ENCODE data around the gene ANKRD10.
"Not testable (repeated sequence)": the region's sequence is repeated elsewhere in the genome, so short reads cannot be mapped to it uniquely, and the experiment has no call there.

The ANKRD10 gene

DNA sequence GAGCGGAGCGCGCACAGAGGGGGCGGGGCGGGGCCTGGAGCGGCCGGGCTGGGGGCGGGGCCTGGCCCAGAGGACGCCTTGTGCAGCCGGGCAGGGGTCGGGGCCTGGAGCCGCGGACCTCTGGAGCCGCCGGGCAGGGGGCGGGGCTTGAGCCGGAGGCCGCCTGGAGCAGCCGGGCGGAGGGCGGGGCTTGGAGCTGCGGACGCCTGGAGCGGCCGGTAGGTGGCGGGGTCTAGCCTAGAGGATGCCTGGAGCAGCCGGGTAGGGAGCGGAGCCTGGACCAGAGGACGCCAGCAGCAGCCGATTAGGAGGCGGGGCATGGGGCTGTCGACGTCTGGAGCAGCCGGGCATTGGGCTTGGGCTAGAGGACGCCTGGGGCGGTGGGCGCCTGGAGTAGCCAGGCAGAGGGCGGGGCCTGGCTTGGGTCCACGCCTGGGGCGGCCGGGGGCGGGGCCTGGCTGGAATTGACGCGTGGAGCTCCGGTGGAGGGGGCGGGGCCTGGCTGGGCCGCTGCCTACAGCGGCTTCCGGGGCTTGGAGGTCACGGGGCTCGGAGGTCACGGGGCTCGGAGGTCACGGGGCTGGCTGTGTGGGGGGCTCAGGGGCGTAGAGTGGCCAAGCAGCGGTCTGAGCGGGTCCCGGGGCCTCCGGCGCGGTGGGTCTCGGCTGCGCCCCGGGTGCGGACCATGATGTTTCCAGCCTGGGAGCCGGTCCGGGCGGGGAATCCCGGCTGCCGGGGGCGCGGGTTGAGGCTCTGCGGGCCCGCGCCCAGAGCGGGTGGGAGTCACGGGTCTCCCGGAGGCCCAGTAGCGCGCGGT, at the start of gene ANKRD10:
TSS of gene ANKRD10 (minus strand) at position 13 of the 817 bp plus-strand sequence. CDS start 135 bp downstream, outside the sequence.
- DNase-seq: peak; percentile 89

DNA sequence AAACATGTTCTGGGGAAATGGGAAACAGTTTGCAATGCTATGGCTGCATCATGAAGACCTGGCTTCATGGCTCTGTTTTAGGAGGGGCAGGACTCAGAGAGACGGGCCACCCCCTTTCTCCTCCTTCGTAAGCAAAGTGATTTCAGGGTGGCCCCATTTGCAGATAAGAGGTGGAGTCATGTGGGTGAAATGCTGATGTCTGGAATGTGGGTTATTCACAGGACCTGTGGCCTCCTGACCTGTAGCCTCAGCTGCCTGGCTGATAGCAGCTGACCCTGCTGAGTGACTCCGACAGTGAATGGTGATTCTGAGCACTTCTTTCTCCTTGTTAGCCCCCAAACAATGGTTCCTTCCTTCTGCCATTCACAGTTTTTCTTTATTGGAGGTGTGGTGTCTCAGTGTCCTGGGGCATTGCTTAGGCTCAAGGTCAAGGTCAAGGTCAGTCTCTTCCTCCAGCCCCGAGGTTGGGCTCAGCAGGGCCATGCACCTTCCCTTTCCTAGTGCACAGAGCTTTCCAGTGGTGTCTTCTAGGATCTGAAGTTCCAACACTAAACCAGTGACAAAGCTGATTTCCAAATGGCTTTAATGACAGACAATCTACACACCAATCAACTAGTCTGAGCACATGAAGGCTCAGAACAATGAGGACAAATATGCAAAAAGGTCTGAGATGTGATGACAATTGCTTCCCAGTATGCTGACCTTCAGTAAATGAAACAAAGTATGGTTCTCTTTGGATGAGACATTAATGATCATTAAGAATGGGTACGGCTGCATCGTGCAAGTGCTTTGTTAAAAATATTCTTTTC, 49.6 kb upstream of the ANKRD10 start:
- DNase-seq: no peak

DNA sequence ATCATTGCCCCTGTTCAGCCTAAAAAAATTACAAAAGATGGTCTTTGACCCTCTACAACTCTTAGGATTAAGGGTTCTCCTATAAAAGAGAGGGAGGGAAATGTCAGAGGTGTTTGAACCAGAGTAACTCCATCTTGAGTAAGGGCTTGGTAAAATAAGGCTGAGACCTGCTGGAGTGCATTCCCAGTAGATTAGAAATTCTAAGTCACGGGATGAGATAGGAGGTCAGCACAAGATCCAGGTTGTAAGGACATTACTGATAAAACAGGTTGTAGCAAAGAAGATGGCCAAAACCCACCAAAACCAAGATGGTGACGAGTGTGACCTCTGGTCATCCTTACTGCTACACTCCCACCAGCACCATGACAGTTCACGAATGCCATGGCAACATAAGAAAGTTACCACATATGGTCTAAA, 48.7 kb upstream of the ANKRD10 start:
- no peak for DNase-seq

DNA sequence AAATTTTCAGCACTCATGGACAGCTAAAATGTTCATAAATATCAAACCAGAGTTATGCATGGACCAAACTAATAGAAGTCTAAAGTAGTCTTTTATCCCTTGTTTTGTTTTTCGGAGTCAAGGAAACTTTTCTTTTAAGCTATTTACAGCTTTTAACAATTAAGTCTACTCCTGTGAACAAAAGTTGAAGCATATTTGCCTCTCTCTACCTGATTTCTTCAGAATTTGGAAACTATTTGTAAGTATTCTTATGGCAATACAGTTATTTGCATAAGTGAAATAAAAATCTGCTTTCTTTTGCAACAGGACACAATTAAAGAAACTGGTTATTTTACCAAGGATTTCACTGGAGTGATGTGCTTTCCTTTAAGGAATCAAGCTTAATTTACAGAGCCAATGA, 47.1 kb upstream of the ANKRD10 start:
- no peak for DNase-seq

DNA sequence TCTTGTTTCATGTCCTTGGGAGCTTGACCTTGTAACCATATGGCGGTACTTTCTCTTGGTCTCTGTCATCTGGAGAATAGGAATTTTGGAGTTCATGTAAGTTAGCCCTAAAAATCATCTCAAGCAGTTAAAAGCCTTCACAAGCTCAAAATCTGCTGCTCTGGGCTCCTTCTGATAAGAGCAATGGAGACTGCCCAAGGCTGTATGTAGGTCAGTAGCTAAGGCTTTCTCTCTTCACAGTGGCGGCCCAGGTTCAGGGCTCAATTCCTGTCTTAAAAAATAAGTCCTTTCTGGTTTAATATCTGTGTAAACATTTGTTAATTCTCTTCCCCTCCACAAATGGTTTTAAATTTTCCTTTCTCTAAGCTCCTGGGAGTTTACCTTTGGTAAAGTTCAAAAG, 45.3 kb upstream of the ANKRD10 start:
- no peak for DNase-seq

DNA sequence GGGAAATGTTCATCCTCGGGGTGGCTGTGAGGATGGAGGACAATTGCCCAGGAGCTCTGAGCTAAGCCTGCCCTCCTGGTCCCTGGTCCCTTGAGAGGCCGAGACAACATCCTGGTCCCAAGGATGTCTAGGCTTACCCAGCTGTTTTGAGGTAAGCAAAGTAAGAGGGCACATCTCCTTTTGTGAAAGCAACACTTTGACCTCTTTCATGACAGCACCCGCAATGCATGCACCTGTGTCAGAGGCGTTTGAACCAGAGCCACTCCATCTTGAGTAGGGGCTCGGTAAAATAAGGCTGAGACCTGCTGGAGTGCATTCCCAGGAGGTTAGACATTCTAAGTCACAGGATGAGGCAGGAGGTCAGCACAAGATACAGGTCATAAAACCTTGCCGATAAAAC, 43.1 kb upstream of the ANKRD10 start:
- no peak for DNase-seq

- DNase-seq: no peak
Observed at GRCh38 chr13:110957181-110957884, 42.5 kb upstream of the ANKRD10 start.

DNA sequence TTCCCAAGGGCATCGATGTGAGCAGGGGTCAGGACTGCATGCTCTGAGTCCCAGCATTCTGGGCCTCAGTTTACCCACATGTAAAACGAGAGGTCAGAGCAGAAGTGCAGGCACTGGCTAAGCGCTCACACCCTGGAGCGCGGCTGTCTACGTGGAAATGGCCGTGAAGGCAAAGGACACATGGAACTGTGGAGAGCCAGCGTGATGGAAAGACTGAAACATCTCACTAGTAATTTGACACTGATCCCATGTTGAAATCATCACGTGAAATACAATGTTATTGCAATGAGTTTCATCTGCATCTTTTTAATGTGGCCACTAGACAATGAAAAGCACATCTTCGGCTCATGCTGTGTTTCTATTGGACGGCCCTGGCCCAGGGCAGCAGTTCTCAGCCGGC, 41.3 kb upstream of the ANKRD10 start:
- not testable (repeated sequence) for DNase-seq

DNA sequence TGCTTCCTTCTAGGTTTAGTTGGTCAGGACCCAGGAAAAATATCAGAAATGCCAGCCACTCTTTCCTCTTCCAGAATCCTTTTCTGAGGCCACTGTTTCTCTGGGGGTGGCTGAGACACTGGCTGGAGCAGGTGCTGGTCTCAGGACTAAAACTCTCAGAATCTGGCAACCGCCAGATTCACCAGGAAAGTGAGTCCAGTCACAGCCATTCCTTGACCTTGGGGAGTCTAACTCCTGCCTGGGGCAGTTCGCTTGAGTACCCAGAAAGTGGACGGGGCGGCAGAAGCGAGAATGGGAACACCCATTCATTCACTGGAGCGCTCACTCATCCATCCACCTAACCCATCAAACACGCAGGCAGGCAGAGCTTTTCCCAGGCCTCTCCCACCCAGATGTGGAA, 40.7 kb upstream of the ANKRD10 start:
- DNase-seq: not testable (repeated sequence)

- DNase-seq: not testable (repeated sequence)
Observed at GRCh38 chr13:110955072-110955503, 40.2 kb upstream of the ANKRD10 start.

- DNase-seq: not testable (repeated sequence)
Observed at GRCh38 chr13:110954533-110954920, 39.7 kb upstream of the ANKRD10 start.

DNA sequence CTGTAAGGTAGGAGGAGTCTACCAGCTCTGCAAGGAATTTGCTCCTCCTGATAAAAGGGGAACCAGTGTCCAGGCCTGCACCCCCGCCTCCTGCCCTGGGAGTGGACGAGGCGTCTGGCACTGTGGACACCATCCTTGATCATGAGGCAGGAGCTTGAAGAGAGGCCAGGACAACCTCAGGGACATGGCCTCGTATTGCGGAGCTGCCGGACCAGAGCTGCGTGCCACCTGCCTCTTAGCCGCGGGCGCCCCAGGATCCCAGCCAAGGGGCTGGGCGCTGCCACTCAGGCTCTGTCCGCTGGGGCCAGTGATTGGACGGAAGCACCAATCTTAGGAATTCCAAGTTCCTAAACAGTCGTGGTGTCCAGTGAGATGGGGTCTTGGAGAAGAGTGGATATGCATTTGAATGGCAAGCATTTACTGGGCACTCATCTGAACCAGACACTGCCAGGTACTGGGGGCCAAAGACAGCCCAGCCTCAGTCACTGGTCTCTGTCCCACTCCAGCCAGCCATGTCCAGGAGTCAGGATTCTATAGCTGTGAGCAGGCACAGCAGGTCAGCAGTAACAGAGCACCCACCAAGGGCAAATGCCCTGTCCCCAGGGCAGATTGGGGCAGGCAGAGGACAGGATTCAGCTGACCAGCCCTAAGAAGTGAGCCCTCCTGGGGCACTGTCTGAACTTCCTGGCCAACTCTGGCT, 39.1 kb upstream of the ANKRD10 start:
- no peak for DNase-seq

DNA sequence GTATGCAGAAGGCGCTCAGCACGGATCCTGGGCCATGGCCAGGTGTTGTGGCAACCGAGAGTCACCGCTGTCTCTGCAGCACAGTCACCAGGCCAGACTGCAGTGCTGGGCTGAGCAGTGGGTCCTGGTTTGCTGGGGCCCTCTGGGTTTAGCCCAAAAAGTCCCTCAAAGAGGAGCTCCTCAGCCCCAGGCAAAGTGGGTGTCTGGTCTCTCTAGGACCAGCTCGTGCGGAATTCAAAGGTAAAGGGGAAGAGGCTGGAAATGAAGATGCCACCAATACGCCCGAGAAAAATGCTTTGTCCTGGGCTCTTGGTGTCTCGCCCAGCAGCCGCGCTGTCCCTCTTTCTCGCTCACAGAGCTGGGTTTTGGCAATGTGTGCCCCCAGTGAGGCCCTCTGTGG, 38.5 kb upstream of the ANKRD10 start:
- DNase-seq: no peak

DNA sequence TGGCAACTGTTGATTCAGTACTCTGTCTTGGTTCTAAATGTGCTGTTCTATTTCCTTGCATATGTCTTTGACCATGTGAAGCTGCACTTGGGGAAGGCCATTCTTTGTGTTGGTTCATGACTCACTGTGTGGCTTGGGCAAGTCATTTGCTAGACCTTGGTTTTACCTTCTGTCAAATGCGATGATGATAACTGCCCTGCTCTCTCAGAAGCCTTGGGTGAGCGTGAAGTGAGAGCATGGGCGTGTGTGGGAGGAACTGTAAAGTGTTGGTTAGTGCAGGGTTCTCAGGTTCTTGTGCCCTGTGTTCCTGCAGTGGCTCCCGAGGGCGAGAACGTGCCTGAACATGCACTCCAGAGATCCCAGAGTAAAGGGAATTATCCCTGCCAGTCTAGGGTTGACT, 37.3 kb upstream of the ANKRD10 start:
- DNase-seq: not testable (repeated sequence)

GRCh38 chr13:110950819-110951570, 36.1 kb upstream of the ANKRD10 start:
- no peak for DNase-seq

DNA sequence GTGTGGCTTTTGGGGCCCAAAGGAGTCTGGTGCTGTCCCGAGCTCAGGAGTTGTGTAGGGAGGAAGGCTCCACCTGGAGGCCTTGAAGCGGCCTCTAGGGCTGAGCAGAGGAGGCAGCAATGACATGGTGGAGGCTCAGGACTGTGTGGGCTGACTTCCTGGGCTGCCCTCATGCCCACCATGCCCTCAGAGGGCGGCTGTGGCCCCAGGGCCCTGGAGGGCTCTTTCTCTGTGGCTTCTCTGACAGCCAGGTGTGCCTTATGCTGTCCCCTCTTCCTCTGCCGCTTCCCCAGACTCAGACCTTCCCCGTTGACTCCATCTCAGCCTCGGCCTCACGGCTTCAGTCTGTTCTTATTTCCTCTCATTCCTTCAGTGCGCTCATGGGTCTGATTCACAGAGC, 35.5 kb upstream of the ANKRD10 start:
- DNase-seq: no peak

DNA sequence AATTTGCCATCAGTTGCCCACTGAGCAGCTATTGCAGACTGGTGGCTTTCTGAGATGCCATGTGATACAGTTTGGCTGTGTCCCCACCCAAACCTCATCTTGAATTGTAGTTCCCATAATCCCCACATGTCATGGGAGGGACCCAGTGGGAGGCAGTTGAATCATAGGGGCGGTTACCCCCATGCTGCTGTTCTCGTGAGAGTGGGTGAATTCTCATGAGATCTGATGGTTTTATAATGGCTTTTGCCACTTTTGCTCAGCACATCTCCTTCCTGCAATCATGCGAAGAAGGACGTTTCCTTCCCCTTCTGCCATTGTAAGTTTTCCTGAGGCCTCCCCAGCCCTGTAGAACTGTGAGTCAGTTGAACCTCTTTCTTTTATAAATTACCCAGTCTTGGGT, 34.8 kb upstream of the ANKRD10 start:
- no peak for DNase-seq

DNA sequence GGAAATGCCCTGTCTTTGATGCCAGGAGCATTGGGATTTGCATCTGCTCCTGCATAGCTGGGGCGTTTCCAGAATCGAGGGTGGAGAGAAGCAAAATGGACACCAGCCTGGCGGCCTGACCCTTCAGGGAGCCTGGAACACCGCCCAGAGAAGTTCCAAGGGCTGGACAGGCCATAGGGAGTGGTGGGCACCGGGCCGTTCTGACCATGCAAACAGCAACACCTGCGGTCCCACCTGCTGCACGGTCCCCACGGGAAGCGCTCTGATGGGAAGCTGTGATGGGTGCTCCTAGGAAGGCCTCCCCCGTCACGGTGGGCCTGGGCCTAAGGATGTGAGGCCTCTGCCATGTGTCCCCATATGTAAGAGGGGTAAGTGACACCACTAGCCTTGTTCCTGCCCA, 34.2 kb upstream of the ANKRD10 start:
- DNase-seq: no peak

- not testable (repeated sequence) for DNase-seq
Observed at GRCh38 chr13:110947338-110947737, 32.5 kb upstream of the ANKRD10 start.

DNA sequence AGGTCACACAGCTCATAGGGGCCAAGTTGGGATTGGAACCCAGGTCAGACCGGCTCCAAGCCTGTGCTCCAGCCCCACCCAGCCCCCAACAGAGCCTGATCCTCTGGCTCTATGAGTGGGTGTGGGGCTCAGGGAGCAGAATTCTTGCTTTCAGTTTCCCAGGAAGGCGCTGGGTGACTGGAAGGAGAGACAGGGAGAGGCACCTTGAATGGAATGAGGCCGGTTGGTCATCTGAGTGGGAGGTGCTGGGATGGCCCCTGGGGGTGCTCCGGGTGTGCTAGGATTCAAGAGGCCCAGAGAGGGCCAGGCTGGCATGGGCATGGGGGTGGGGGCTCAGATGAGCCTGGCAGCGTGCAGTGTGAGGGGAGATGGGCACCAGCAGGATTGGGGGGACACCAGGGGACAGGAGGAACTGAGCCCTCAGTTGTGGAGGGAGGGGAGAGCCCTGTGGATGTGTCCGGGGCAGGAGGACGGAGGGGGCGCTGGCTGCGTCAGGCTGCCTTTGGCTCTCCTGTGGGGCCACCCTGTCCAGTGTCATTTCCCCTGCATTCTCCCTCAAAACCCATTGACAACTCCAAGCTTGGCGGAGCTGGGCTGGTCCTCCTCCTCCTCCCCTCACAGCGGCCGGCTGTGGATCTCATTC, 31.2 kb upstream of the ANKRD10 start:
- DNase-seq: no peak

All from activated effector memory CD4-positive, alpha-beta T cell treated with Interleukin-2 at 50 U/mL for 16 hours (primary cell).